K562 (cell line): ENCODE measurements around the gene MYO3B. TPM values are rescaled to one million over a fixed set of nuclear protein-coding genes. Genes with fewer than 3 reads are reported as not detected.

Experiments
- ATAC-seq: fragments of 200-7000 bp; cut with Tn5 transposase; 3 replicates; pipeline ENCODE4 v1.9.1; 2020; ENCODE audit warnings: moderate library complexity
- BruUV-seq: library from RNA; stranded (reverse); fragments of 400-500 nt; replicated peaks from 2 replicates; lab custom pipeline; 2021; lab: Mats Ljungman, UMichigan
- CTCF ChIA-PET: fragments of 300-600 bp; formaldehyde crosslinking; extraction: SDS; loops from one replicate; lab custom pipeline; 2021; ENCODE audit warnings: low intra/inter-chr PET ratio; lab: Yijun Ruan, JAX
- POLR2A ChIA-PET: fragments of 300-600, 350-650 bp; sonication (Branson Sonifier 250); formaldehyde crosslinking; extraction: SDS; loops from one replicate; lab custom pipeline; 2021; ENCODE audit warnings: antibody characterized with exemption, inconsistent platforms; lab: Yijun Ruan, JAX
- DNase-seq, 4 experiments: peaks; one replicate each; pipeline versions ENCODE4 v3.0.0 to v3.0.0-alpha.2; 2011 to 2018; ENCODE audit warnings: low spot score in 3 of 4, mixed read lengths in 3 of 4; ENCODE audit errors: extremely low read depth in 1 of 4
- FAIRE-seq: peaks from 2 replicates; lab custom pipeline; 2011; peaks lifted over from hg19 to GRCh38; lab: Jason Lieb, UNC
- H2AFZ ChIP-seq: 2 replicates; pipeline ENCODE4 v1.6.0; 2011; ENCODE audit warnings: low read depth, low read length, control low read depth, inconsistent platforms
- H3K27ac ChIP-seq: fragments of 200-600 bp; 3 replicates; pipeline ENCODE4 v1.8.0; 2011; ENCODE audit warnings: low read depth, mild to moderate bottlenecking, control low read depth, inconsistent platforms, low read length, moderate library complexity, mixed read lengths; ENCODE audit errors: extremely low read depth
- H3K27me3 ChIP-seq, 2 experiments: fragments of 300-600 bp in 1 of 2; 2 replicates in 1 of 2; 3 replicates in 1 of 2; pipeline versions ENCODE4 v1.6.0 to v1.8.0; 2011; ENCODE audit warnings: inconsistent platforms in 2 of 2, low read length in 2 of 2, mild to moderate bottlenecking in 1 of 2, mixed read lengths in 1 of 2, moderate library complexity in 1 of 2; ENCODE audit not compliant: control insufficient read depth in 2 of 2, insufficient read depth in 2 of 2
- H3K36me3 ChIP-seq: fragments of 300-600 bp; 3 replicates; pipeline ENCODE4 v1.8.0; 2011; ENCODE audit warnings: mild to moderate bottlenecking, low read length, inconsistent platforms; ENCODE audit not compliant: control insufficient read depth, insufficient read depth
- H3K4me1 ChIP-seq, 2 experiments: fragments of 200-600 bp in 1 of 2; replicated peaks in 1 of 2; 2 replicates in 1 of 2; 3 replicates in 1 of 2; pipeline versions ENCODE4 v1.5.1 to v1.8.0; 2011; ENCODE audit warnings: inconsistent platforms in 2 of 2, low read length in 2 of 2, mild to moderate bottlenecking in 1 of 2, mixed read lengths in 1 of 2, moderate library complexity in 1 of 2; ENCODE audit not compliant: control insufficient read depth in 2 of 2, insufficient read depth in 2 of 2
- H3K4me2 ChIP-seq: 2 replicates; pipeline ENCODE4 v1.6.1; 2011; ENCODE audit warnings: low read length, control low read depth, inconsistent platforms, mixed read lengths; ENCODE audit not compliant: insufficient read depth
- H3K4me3 ChIP-seq: fragments of 200-600 bp; sonication (generic), shearing (Covaris generic); 2 replicates; pipeline ENCODE4 v1.5.1; 2016; ENCODE audit warnings: control low read depth, inconsistent platforms
- H3K79me2 ChIP-seq: fragments of 200-600 bp; 3 replicates; pipeline ENCODE4 v1.8.0; 2011; ENCODE audit warnings: low read length, inconsistent platforms; ENCODE audit not compliant: control insufficient read depth, insufficient read depth
- H3K9ac ChIP-seq, 2 experiments: 2 replicates each; pipeline versions ENCODE4 v1.6.0 to v1.6.1; 2011; ENCODE audit warnings: low read depth in 2 of 2, low read length in 2 of 2, control low read depth in 1 of 2, inconsistent platforms in 1 of 2, mild to moderate bottlenecking in 1 of 2, mixed read lengths in 1 of 2; ENCODE audit not compliant: insufficient read depth in 1 of 2
- H3K9me1 ChIP-seq: one replicate; pipeline ENCODE4 v1.6.0; 2011; ENCODE audit warnings: inconsistent platforms, mild to moderate bottlenecking, low read length, moderate library complexity; ENCODE audit not compliant: control insufficient read depth, insufficient read depth
- H3K9me3 ChIP-seq: replicated peaks from 2 replicates; pipeline ENCODE4 v1.5.1; 2011; ENCODE audit warnings: low read depth, low read length, inconsistent platforms; ENCODE audit not compliant: control insufficient read depth, insufficient read depth
- H4K20me1 ChIP-seq: replicated peaks from 2 replicates; pipeline ENCODE4 v1.6.1; 2011; ENCODE audit warnings: low read length, inconsistent platforms, mixed read lengths; ENCODE audit not compliant: control insufficient read depth, insufficient read depth
- BRD4 ChIP-seq: fragments of 200-600 bp; sonication (generic); IDR thresholded peaks from 2 replicates; pipeline ENCODE4 v1.6.1; 2017; ENCODE audit warnings: inconsistent platforms
- CC2D1A ChIP-seq: fragments of 450-650 bp; IDR thresholded peaks from 2 replicates; pipeline ENCODE4 v1.6.1; 2017; ENCODE audit warnings: mild to moderate bottlenecking
- MECOM ChIP-seq: fragments of 250-450 bp; sonication (Bioruptor Pico); IDR thresholded peaks from 2 replicates; pipeline ENCODE4 v1.8.0; 2022; ENCODE audit warnings: inconsistent platforms
- MEF2A ChIP-seq: IDR thresholded peaks from 2 replicates; pipeline ENCODE4 v1.6.1; 2011; ENCODE audit warnings: low read depth, mild to moderate bottlenecking, low read length, moderate library complexity; ENCODE audit not compliant: control insufficient read depth
- MXI1 ChIP-seq: IDR thresholded peaks from 2 replicates; pipeline ENCODE4 v1.6.1; 2011; ENCODE audit warnings: low read depth, mild to moderate bottlenecking, improper control_type of control experiment, low read length
- POLR2H ChIP-seq: IDR thresholded peaks from 2 replicates; pipeline ENCODE4 v1.6.1; 2016; ENCODE audit warnings: missing genetic modification characterization, low read depth, mild to moderate bottlenecking, control low read depth, missing compliant biosample characterization, moderate library complexity
- PTBP1 ChIP-seq: fragments of 200-400 bp; formaldehyde crosslinking; IDR thresholded peaks from 2 replicates; pipeline ENCODE4 v1.6.1; 2017; ENCODE audit warnings: low read depth, low read length
- SMAD4 ChIP-seq: fragments of 250-450 bp; sonication (Bioruptor Pico); conservative IDR thresholded peaks from 2 replicates; pipeline ENCODE4 v1.8.0; 2021; ENCODE audit warnings: inconsistent platforms, mild to moderate bottlenecking, moderate library complexity
- SMC3 ChIP-seq: conservative IDR thresholded peaks from 2 replicates; pipeline ENCODE4 v1.6.1; 2011; ENCODE audit warnings: low read depth, low read length, improper control_type of control experiment; ENCODE audit not compliant: insufficient read depth
- TAF7 ChIP-seq: fragments of 450-650 bp; IDR thresholded peaks from 2 replicates; pipeline ENCODE4 v1.6.1; 2016; ENCODE audit warnings: missing genetic modification characterization, missing compliant biosample characterization
- TBL1XR1 ChIP-seq, 2 experiments: IDR thresholded peaks; 2 replicates each; pipeline ENCODE4 v1.6.1; 2012; ENCODE audit warnings: improper control_type of control experiment in 2 of 2, low read length in 2 of 2, mild to moderate bottlenecking in 1 of 2
- XRCC5 ChIP-seq: fragments of 200-400 bp; formaldehyde crosslinking; IDR thresholded peaks from 2 replicates; pipeline ENCODE4 v1.6.1; 2017; ENCODE audit warnings: low read depth, mild to moderate bottlenecking, low read length
- ZNF239 ChIP-seq: fragments of 250-450 bp; sonication (Bioruptor Pico); IDR thresholded peaks from 2 replicates; pipeline ENCODE4 v1.4.0; 2020; ENCODE audit warnings: mild to moderate bottlenecking
- ZNF282 ChIP-seq: sonication (generic); formaldehyde crosslinking; IDR thresholded peaks from 2 replicates; pipeline ENCODE4 v1.8.1; 2023; ENCODE audit warnings: missing genetic modification reagents
- ZNF780A ChIP-seq: fragments of 250-450 bp; sonication (Bioruptor Pico); IDR thresholded peaks from 2 replicates; pipeline ENCODE4 v1.5.0; 2021; ENCODE audit warnings: mild to moderate bottlenecking
- WGBS: fragments of 100-300 bp; shearing (Covaris generic); methylation state at CpG from one replicate; pipeline ENCODE4 v1.1.6; 2016; ENCODE audit warnings: low coverage, mixed read lengths; ENCODE audit not compliant: insufficient coverage; ENCODE audit errors: missing lambda C conversion rate; 5-methylcytosine and 5-hydroxymethylcytosine counted together
- in situ Hi-C: fragments of 300-500 bp; cut with MboI; formaldehyde crosslinking; loops from 4 replicates; pipeline ENCODE4 v1.15.0; 2018; ENCODE audit warnings: inconsistent platforms, mixed read lengths
- intact Hi-C: fragments of 100-400 bp; cut with micrococcal nuclease; formaldehyde crosslinking; loops from 2 replicates; pipeline ENCODE4 v1.14.2; 2022
- polyA plus RNA-seq, 8 experiments: library from polyadenylated mRNA; depleted of rRNA in 4 of 8; stranded (reverse) in 5 of 8; unstranded in 3 of 8; fragments of >200 nt; fragmentation: Nextera tagmentation in 2 of 8; fragmentation: Illumina TruSeq in 1 of 8; extraction: Ambion mirVana in 2 of 8; extraction: Trizol in 1 of 8; gene quantifications; 2 replicates each; pipeline versions ENCODE4 v1.2.1 to v1.2.3, GENCODE V29; 2011 to 2014; ENCODE audit warnings: inconsistent platforms in 1 of 8, missing spikeins in 1 of 8
- total RNA-seq, 7 experiments: library from RNA; depleted of rRNA in 6 of 7; stranded (reverse); fragments of >200 nt in 6 of 7; fragmentation: Illumina TruSeq in 2 of 7; extraction: Trizol in 2 of 7; gene quantifications; 2 replicates each; pipeline versions ENCODE4 v1.2.1 to v1.2.3, GENCODE V29; 2011 to 2021; ENCODE audit warnings: low replicate concordance in 1 of 7
- TF ChIP-seq, protein P1 (sequence below), 2 experiments: IDR thresholded peaks; 2 replicates each; pipeline ENCODE4 v1.6.1; 2011; ENCODE audit warnings: borderline replicate concordance in 1 of 2, control low read depth in 1 of 2, low read depth in 1 of 2, low read length in 1 of 2, mild to moderate bottlenecking in 1 of 2, mixed read lengths in 1 of 2, moderate library complexity in 1 of 2; ENCODE audit not compliant: insufficient read depth in 1 of 2, insufficient read length in 1 of 2, poor library complexity in 1 of 2, severe bottlenecking in 1 of 2; ENCODE audit errors: extremely low read depth in 1 of 2
- TF ChIP-seq, protein P2 (sequence below): fragments of 450-650 bp; IDR thresholded peaks from 2 replicates; pipeline ENCODE4 v1.6.1; 2017; ENCODE audit warnings: antibody characterized with exemption, mild to moderate bottlenecking
- TF ChIP-seq, protein P3 (sequence below): fragments of 250-450 bp; sonication (Bioruptor Pico); IDR thresholded peaks from 2 replicates; pipeline ENCODE4 v1.6.1; 2021; ENCODE audit warnings: mild to moderate bottlenecking

The MYO3B gene
- total and polyA plus RNA-seq, 9 of the 15 experiments (the other 6 are each of a cell fraction or from before 2014, with no cell fraction given), result 2.7 to 6.5 (median 3.6) TPM

DNA sequence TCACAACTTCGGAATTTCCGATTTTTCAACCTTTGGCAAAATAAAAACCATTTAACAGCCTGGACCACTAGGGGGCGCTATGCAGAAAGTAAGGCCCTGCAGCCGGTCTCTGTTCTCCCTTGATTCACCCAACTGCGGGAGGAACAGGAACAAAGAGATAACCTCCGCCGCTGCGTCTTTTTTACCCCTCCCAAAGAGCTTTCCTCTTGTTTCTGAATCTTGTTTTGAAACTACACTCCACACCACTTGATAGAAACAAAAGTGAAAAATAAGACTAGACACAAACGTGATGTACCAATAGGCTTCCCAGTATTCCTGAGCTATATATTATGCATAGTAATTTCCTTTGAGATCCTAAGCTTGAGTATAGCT is 231.2 kb downstream of the MYO3B start:
- ATAC-seq (peak; percentile 95), FAIRE-seq (peak; percentile 93), DNase-seq (peak; percentile 79 to 90 (median 84))
- no peak overlapping the region for H3K9ac ChIP-seq
- H3K4me1 ChIP-seq, result 0 out of 5 replicates have a peak, but pooled peaks cover 0 to 2% of the 10 kb centered on the region in 2 experiments
- H3K4me2 ChIP-seq, result peak overlapping the region; percentile 29; the same call in 1 of the 2 replicates
- in situ Hi-C loops, result no loop called here
- no peaks in the 10 kb centered on the region for H4K20me1 ChIP-seq
- peak overlapping the region; percentile 69 for H2AFZ ChIP-seq
- ChIA-PET CTCF (interaction anchor here (0.6 to 3.0 kb wide), 6 partner anchors 59 to 484 kb away, joined by 3 to 12 read pairs (median 4); no protein-coding TSS in a partner anchor), POLR2A (interaction anchor here (0.6 to 1.1 kb wide), 4 partner anchors 12 to 407 kb away, joined by 3 to 4 read pairs (median 3); partner anchors contain the start of gene GAD1)
- no TSS peak for BruUV-seq
- intact Hi-C loops, result loop anchor here (1.0 to 10.0 kb wide), 2 partner anchors 306 to 403 kb away; partner anchors contain the start of gene SP5
- no peak overlapping the region for H3K27ac ChIP-seq
- no peaks in the 10 kb centered on the region for H3K27me3 ChIP-seq
- no peaks in the 10 kb centered on the region for H3K36me3 ChIP-seq
- H3K79me2 ChIP-seq, result no peaks in the 10 kb centered on the region
- 2% methylated on average over 9 of the region's 9 CpGs for WGBS
- no peak overlapping the region for H3K4me3 ChIP-seq
- H3K9me3 ChIP-seq, result no peaks in the 10 kb centered on the region
- H3K9me1 ChIP-seq, result no peaks in the 10 kb centered on the region
- TF ChIP-seq SMAD4 (CRISPR knock-in tag) (0 out of 2 replicates have a peak, but pooled peaks have one; percentile 42), CC2D1A (peak; percentile 76), ZNF282 (CRISPR knock-in tag) (no peak), SMC3 (peak; percentile 61), BRD4 (no peak), MECOM (CRISPR knock-in tag) (0 out of 2 replicates have a peak, but pooled peaks have one; percentile 30), TBL1XR1 (IDR thresholded peaks at IDR 0.05; ENCODE audit: low read length in 2 of 2) (0 out of 4 replicates have a peak, but pooled peaks of 1 of the 2 experiments have one; percentile 21), PTBP1 (no peak), TAF7 (tag) (no peak), XRCC5 (peak; percentile 74; the same call in 1 of the 2 replicates), MXI1 (no peak), POLR2H (tag) (no peak), MEF2A (no peak), ZNF239 (CRISPR knock-in tag) (no peak), ZNF780A (CRISPR knock-in tag) (no peak)
- TF ChIP-seq, protein P1, sequence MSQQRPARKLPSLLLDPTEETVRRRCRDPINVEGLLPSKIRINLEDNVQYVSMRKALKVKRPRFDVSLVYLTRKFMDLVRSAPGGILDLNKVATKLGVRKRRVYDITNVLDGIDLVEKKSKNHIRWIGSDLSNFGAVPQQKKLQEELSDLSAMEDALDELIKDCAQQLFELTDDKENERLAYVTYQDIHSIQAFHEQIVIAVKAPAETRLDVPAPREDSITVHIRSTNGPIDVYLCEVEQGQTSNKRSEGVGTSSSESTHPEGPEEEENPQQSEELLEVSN (IDR thresholded peaks at IDR 0.05; ENCODE audit: borderline replicate concordance in 1 of 2, extremely low read depth in 1 of 2, insufficient read depth in 1 of 2, insufficient read length in 1 of 2, low read depth in 1 of 2, low read length in 1 of 2, poor library complexity in 1 of 2, severe bottlenecking in 1 of 2), result no peak
- TF ChIP-seq, protein P2, sequence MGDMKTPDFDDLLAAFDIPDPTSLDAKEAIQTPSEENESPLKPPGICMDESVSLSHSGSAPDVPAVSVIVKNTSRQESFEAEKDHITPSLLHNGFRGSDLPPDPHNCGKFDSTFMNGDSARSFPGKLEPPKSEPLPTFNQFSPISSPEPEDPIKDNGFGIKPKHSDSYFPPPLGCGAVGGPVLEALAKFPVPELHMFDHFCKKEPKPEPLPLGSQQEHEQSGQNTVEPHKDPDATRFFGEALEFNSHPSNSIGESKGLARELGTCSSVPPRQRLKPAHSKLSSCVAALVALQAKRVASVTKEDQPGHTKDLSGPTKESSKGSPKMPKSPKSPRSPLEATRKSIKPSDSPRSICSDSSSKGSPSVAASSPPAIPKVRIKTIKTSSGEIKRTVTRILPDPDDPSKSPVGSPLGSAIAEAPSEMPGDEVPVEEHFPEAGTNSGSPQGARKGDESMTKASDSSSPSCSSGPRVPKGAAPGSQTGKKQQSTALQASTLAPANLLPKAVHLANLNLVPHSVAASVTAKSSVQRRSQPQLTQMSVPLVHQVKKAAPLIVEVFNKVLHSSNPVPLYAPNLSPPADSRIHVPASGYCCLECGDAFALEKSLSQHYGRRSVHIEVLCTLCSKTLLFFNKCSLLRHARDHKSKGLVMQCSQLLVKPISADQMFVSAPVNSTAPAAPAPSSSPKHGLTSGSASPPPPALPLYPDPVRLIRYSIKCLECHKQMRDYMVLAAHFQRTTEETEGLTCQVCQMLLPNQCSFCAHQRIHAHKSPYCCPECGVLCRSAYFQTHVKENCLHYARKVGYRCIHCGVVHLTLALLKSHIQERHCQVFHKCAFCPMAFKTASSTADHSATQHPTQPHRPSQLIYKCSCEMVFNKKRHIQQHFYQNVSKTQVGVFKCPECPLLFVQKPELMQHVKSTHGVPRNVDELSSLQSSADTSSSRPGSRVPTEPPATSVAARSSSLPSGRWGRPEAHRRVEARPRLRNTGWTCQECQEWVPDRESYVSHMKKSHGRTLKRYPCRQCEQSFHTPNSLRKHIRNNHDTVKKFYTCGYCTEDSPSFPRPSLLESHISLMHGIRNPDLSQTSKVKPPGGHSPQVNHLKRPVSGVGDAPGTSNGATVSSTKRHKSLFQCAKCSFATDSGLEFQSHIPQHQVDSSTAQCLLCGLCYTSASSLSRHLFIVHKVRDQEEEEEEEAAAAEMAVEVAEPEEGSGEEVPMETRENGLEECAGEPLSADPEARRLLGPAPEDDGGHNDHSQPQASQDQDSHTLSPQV, result no peak
- TF ChIP-seq, protein P3, sequence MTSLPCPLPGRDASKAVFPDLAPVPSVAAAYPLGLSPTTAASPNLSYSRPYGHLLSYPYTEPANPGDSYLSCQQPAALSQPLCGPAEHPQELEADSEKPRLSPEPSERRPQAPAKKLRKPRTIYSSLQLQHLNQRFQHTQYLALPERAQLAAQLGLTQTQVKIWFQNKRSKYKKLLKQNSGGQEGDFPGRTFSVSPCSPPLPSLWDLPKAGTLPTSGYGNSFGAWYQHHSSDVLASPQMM (CRISPR knock-in tag), result no peak
